ENCODE measurements around the gene TMEM131L.

DNA sequence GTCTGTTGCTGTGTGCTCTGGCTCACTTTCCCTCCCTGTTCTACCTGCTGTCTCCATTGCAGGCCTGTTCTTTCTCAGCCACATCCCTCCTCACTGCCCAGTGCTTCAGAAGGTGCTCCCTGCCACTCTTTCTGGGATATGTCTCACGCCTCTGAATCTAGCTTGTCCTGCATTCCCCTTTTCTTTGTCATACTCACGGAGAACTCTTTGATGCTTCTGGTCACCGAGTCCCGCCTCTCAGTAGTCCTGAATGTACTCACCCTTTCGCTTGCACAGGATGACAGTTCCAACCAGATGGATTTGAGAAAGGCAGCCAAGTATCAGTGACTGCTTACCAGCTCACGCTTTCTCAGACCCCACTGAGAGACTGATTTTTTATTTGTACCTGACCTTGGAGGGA lies 152.7 kb downstream of the TMEM131L start:
- TF ChIP-seq POLR2A (IDR thresholded peaks at IDR 0.05) (no peak), EP300 (IDR thresholded peaks at IDR 0.05) (no peak)
- TF ChIP-seq, protein P1, sequence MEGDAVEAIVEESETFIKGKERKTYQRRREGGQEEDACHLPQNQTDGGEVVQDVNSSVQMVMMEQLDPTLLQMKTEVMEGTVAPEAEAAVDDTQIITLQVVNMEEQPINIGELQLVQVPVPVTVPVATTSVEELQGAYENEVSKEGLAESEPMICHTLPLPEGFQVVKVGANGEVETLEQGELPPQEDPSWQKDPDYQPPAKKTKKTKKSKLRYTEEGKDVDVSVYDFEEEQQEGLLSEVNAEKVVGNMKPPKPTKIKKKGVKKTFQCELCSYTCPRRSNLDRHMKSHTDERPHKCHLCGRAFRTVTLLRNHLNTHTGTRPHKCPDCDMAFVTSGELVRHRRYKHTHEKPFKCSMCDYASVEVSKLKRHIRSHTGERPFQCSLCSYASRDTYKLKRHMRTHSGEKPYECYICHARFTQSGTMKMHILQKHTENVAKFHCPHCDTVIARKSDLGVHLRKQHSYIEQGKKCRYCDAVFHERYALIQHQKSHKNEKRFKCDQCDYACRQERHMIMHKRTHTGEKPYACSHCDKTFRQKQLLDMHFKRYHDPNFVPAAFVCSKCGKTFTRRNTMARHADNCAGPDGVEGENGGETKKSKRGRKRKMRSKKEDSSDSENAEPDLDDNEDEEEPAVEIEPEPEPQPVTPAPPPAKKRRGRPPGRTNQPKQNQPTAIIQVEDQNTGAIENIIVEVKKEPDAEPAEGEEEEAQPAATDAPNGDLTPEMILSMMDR (IDR thresholded peaks at IDR 0.05), result no peak
